ENCODE data around the gene SIL1.

SIL1 gene

DNA sequence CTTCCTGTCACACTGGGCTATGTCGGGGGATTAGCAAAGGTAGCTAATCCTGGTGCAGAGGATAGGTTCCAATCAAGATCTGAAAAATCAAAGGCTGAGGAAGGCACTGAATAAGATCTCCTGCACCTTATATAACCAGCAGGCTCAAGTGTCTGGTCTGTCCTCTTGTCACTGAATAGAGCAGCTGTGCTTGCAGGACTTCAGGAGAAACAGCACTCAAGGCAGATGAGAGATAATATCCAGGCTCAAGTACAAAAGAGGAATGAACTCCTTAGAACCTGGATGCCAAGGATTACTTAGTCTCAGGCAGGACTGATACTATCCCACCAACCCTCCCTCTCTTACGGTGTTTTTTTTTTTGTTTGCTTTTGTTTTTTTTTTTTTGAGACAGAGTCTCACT lies 214.2 kb downstream of the SIL1 start:
- TF ChIP-seq CTCF (IDR thresholded peaks at IDR 0.05; ENCODE audit: control insufficient read depth, extremely low read depth, insufficient read depth): no peak
- DNase-seq (ENCODE audit: low read depth): no peak
- H3K4me3 ChIP-seq (ENCODE audit: low read depth, low read length): no peak overlapping the region

DNA sequence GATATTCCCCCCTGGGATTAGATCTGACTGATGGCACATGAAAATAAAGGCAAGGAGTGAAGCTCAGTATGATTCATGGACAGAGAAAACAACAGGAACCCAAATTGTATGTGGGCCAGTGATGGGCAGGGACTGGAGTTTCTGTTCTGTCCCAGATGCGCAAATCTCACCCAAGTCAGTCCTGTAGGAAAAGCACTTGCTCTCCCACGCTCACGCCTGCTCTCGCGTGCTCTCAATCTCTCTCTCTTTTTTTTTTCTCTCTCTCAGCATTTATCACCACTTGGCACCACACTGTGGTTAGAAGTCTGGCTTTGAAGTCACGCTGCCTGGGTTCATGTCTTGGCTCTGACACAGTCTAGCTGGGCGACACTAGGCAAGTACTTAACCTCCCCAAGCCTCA lies 216.6 kb downstream of the SIL1 start:
- no peak overlapping the region for H3K4me3 ChIP-seq (ENCODE audit: low read depth, low read length)
- TF ChIP-seq CTCF (IDR thresholded peaks at IDR 0.05; ENCODE audit: control insufficient read depth, extremely low read depth, insufficient read depth): no peak
- no peak for DNase-seq (ENCODE audit: low read depth)

DNA sequence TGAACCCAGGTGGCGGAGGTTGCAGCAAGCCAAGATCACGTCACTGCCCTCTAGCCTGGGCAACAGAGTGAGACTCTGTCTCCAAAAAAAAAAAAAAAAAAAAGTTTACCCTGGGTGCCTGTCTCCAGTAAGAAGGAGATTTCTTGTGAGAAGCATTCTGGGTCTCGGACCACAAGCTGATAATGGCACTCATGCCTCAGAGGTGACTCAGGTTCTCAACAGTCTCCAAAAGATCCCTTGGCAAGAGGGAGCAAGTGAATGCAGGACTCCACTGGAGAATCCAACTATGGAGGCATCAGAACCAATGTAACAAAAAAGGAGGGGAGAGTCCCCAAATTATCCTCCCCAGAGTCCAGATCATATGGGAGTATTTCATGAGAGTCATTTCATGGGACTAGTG lies 217.0 kb downstream of the SIL1 start:
- no peak for DNase-seq (ENCODE audit: low read depth)
- no peak overlapping the region for H3K4me3 ChIP-seq (ENCODE audit: low read depth, low read length)
- no peak for TF ChIP-seq CTCF (IDR thresholded peaks at IDR 0.05; ENCODE audit: control insufficient read depth, extremely low read depth, insufficient read depth)

GRCh38 chr5:138980441-138980840 lies 217.7 kb downstream of the SIL1 start:
- DNase-seq (ENCODE audit: low read depth): no peak
- no peak overlapping the region for H3K4me3 ChIP-seq (ENCODE audit: low read depth, low read length)
- TF ChIP-seq CTCF (IDR thresholded peaks at IDR 0.05; ENCODE audit: control insufficient read depth, extremely low read depth, insufficient read depth): no peak

- no peak for TF ChIP-seq CTCF (IDR thresholded peaks at IDR 0.05; ENCODE audit: control insufficient read depth, extremely low read depth, insufficient read depth)
- no peak overlapping the region for H3K4me3 ChIP-seq (ENCODE audit: low read depth, low read length)
- DNase-seq (ENCODE audit: low read depth): no peak
Measured at GRCh38 chr5:138979684-138980280, 218.4 kb downstream of the SIL1 start.

- H3K4me3 ChIP-seq (ENCODE audit: low read depth, low read length): no peak overlapping the region
- DNase-seq (ENCODE audit: low read depth): no peak
- TF ChIP-seq CTCF (IDR thresholded peaks at IDR 0.05; ENCODE audit: control insufficient read depth, extremely low read depth, insufficient read depth): no peak
Measured at GRCh38 chr5:138978581-138978980, 219.6 kb downstream of the SIL1 start.

DNA sequence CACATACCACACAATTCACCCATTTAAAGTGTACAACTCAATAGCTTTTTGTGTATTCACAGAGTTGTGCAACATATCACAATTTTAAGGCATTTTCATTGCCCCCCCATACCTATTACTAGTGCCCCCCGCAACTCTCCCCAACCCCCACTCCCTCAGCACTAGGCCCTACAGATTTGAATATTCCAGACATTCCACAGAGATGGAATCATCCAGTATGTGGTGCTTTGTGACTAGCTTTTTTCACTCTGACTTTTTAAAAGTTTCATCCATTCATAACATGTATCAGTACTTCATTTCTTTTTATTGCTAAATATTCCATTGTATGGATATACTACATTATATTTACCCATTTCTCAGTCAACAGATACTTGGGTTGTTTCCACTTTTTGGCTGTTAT lies 220.1 kb downstream of the SIL1 start:
- TF ChIP-seq CTCF (IDR thresholded peaks at IDR 0.05; ENCODE audit: control insufficient read depth, extremely low read depth, insufficient read depth): no peak
- no peak overlapping the region for H3K4me3 ChIP-seq (ENCODE audit: low read depth, low read length)
- no peak for DNase-seq (ENCODE audit: low read depth)

All from LNCaP clone FGC (cell line).